Skin epidermis (tissue), 12 donors: ENCODE results near the gene GSN.

ENCODE experiments used
- H3K27ac ChIP-seq, 21 experiments: fragments of 200-600 bp; sonication (generic) in 11 of 21; one replicate each; pipeline ENCODE4 v1.5.0; 2020; ENCODE audit warnings: mild to moderate bottlenecking in 3 of 21, inconsistent platforms in 2 of 21, moderate library complexity in 2 of 21
- H3K4me3 ChIP-seq, 7 experiments: fragments of 200-600 bp; sonication (generic) in 2 of 7; one replicate each; pipeline ENCODE4 v1.5.0; 2020; ENCODE audit warnings: inconsistent platforms in 2 of 7, mild to moderate bottlenecking in 2 of 7, moderate library complexity in 1 of 7

GSN gene

GRCh38 chr9:121297389-121297788 is 29.4 kb downstream of the GSN start:
- H3K27ac ChIP-seq: peak overlapping the region in 13 of 21 experiments; percentile 48 to 94 (median 83)
- H3K4me3 ChIP-seq: no peak overlapping the region

- Histone ChIP-seq H3K27ac (peak overlapping the region in 16 of 21 experiments; percentile 54 to 94 (median 84)), H3K4me3 (no peak overlapping the region)
Observed at GRCh38 chr9:121298016-121298538, 30.1 kb downstream of the GSN start.

- peak overlapping the region; percentile 28 to 61 (median 47) for H3K4me3 ChIP-seq
- H3K27ac ChIP-seq: peak overlapping the region; percentile 41 to 94 (median 83)
Observed at GRCh38 chr9:121298689-121299466, 30.9 kb downstream of the GSN start.

- H3K4me3 ChIP-seq: peak overlapping the region; percentile 28 to 61 (median 47)
- peak overlapping the region; percentile 41 to 94 (median 83) for H3K27ac ChIP-seq
Observed at GRCh38 chr9:121299467-121300282, 31.7 kb downstream of the GSN start.

- peak overlapping the region; percentile 28 to 61 (median 47) for H3K4me3 ChIP-seq
- H3K27ac ChIP-seq: peak overlapping the region in 19 of 21 experiments; percentile 56 to 94 (median 83)
Observed at GRCh38 chr9:121300283-121301119, 32.5 kb downstream of the GSN start.

GRCh38 chr9:121301881-121302286 is 33.9 kb downstream of the GSN start:
- peak overlapping the region in 1 of 7 experiments; percentile 6 for H3K4me3 ChIP-seq

GRCh38 chr9:121302341-121302740 is 34.4 kb downstream of the GSN start:
- peak overlapping the region in 1 of 7 experiments; percentile 6 for H3K4me3 ChIP-seq
- H3K27ac ChIP-seq: peak overlapping the region in 7 of 21 experiments; percentile 1 to 91 (median 51)

More at GRCh38 chr9:121301881-121302286, 33.9 kb downstream of the GSN start:
- peak overlapping the region in 7 of 21 experiments; percentile 1 to 91 (median 51) for H3K27ac ChIP-seq

GRCh38 chr9:121302786-121303185 is 34.8 kb downstream of the GSN start:
- peak overlapping the region in 7 of 21 experiments; percentile 20 to 91 (median 51) for H3K27ac ChIP-seq

GRCh38 chr9:121303456-121304451 is 35.8 kb downstream of the GSN start:
- Histone ChIP-seq H3K27ac (peak overlapping the region in 9 of 21 experiments; percentile 6 to 91 (median 45)), H3K4me3 (no peak overlapping the region)

More at GRCh38 chr9:121302786-121303185, 34.8 kb downstream of the GSN start:
- H3K4me3 ChIP-seq: no peak overlapping the region

GRCh38 chr9:121304707-121305106 is 36.7 kb downstream of the GSN start:
- peak overlapping the region in 6 of 21 experiments; percentile 8 to 91 (median 69) for H3K27ac ChIP-seq
- no peak overlapping the region for H3K4me3 ChIP-seq

GRCh38 chr9:121305269-121305994 is 37.5 kb downstream of the GSN start:
- H3K27ac ChIP-seq: peak overlapping the region in 11 of 21 experiments; percentile 3 to 75 (median 42)
- no peak overlapping the region for H3K4me3 ChIP-seq

GRCh38 chr9:121307976-121308375 is 40.0 kb downstream of the GSN start:
- Histone ChIP-seq H3K4me3 (no peak overlapping the region), H3K27ac (no peak overlapping the region)

GRCh38 chr9:121308765-121309164 is 40.8 kb downstream of the GSN start:
- Histone ChIP-seq H3K4me3 (no peak overlapping the region), H3K27ac (peak overlapping the region in 2 of 21 experiments; percentile 2 to 26)

- peak overlapping the region in 3 of 21 experiments; percentile 2 to 33 (median 26) for H3K27ac ChIP-seq
- H3K4me3 ChIP-seq: no peak overlapping the region
Observed at GRCh38 chr9:121309171-121309570, 41.2 kb downstream of the GSN start.

- peak overlapping the region in 1 of 21 experiments; percentile 25 for H3K27ac ChIP-seq
- H3K4me3 ChIP-seq: no peak overlapping the region
Observed at GRCh38 chr9:121309833-121310425, 42.0 kb downstream of the GSN start.

GRCh38 chr9:121310571-121310970 is 42.6 kb downstream of the GSN start:
- peak overlapping the region in 1 of 21 experiments; percentile 25 for H3K27ac ChIP-seq

GRCh38 chr9:121312169-121312568 is 44.2 kb downstream of the GSN start:
- Histone ChIP-seq H3K4me3 (no peak overlapping the region), H3K27ac (no peak overlapping the region)

More at GRCh38 chr9:121310571-121310970, 42.6 kb downstream of the GSN start:
- H3K4me3 ChIP-seq: no peak overlapping the region
